Left ventricle myocardium inferior (tissue), 1 donor: Measurements from ENCODE around the gene ALDOA. TPM values are rescaled to one million over a fixed set of nuclear protein-coding genes. Genes with fewer than 3 reads are reported as not detected.

ENCODE experiments used
- DNase-seq: peaks from one replicate; pipeline ENCODE4 v3.0.0-alpha.2; 2020
- H3K27ac ChIP-seq: fragments of 200-600 bp; replicated peaks from 2 replicates; pipeline ENCODE4 v1.8.0; 2021
- H3K27me3 ChIP-seq: fragments of 200-600 bp; 2 replicates; pipeline ENCODE4 v1.8.0; 2021; ENCODE audit warnings: low read depth
- H3K36me3 ChIP-seq: fragments of 200-600 bp; 2 replicates; pipeline ENCODE4 v1.8.0; 2021
- H3K4me1 ChIP-seq: fragments of 200-600 bp; 2 replicates; pipeline ENCODE4 v1.8.0; 2021
- H3K4me3 ChIP-seq: fragments of 200-600 bp; 2 replicates; pipeline ENCODE4 v1.8.0; 2021; ENCODE audit warnings: mild to moderate bottlenecking, moderate library complexity
- H3K9me3 ChIP-seq: fragments of 200-600 bp; replicated peaks from 2 replicates; pipeline ENCODE4 v1.8.0; 2021
- intact Hi-C: fragments of 100-400 bp; cut with micrococcal nuclease; formaldehyde crosslinking; loops from one replicate; pipeline ENCODE4 v1.11.0; 2022
- total RNA-seq: library from RNA; stranded (reverse); fragmentation: NEBNext Ultra II Directional; extraction: Animal tissue kit (Norgen Biotek cat#: 25700); gene quantifications from one replicate; pipeline ENCODE4 v1.2.1, GENCODE V29; 2021
- TF ChIP-seq, protein P1 (sequence below): fragments of 200-600 bp; IDR thresholded peaks from 2 replicates; pipeline ENCODE4 v1.8.0; 2021; ENCODE audit warnings: antibody characterized with exemption, mild to moderate bottlenecking, borderline replicate concordance
- donor health status: DM: no; HTN: yes; CAD: no; lungs with severe emphysema.

ALDOA gene
- total RNA-seq, 1 donor from 2014 or later, result 3,337 TPM

DNA sequence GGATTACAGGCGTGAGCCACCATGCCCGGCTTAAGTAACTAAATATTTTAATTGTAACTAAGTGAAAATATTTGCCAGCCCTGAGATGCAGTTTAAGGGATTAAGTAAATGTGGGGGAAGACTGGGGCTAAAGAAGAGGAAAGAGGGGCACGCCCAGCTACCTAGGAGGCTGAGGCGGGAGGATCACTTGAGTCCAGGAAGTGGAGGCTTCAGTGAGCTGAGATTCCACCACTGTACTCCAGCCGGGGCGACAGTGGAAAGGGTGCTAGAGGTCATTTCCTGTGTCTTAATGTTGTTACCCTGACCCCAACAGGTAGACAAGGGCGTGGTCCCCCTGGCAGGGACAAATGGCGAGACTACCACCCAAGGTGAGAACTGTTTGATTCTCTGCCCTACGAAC lies 2.8 kb downstream of the ALDOA start:
- H3K4me3 ChIP-seq, result peak overlapping the region; percentile 93
- H3K36me3 ChIP-seq, result peaks cover 67% of the 10 kb centered on the region
- TF ChIP-seq, protein P1, sequence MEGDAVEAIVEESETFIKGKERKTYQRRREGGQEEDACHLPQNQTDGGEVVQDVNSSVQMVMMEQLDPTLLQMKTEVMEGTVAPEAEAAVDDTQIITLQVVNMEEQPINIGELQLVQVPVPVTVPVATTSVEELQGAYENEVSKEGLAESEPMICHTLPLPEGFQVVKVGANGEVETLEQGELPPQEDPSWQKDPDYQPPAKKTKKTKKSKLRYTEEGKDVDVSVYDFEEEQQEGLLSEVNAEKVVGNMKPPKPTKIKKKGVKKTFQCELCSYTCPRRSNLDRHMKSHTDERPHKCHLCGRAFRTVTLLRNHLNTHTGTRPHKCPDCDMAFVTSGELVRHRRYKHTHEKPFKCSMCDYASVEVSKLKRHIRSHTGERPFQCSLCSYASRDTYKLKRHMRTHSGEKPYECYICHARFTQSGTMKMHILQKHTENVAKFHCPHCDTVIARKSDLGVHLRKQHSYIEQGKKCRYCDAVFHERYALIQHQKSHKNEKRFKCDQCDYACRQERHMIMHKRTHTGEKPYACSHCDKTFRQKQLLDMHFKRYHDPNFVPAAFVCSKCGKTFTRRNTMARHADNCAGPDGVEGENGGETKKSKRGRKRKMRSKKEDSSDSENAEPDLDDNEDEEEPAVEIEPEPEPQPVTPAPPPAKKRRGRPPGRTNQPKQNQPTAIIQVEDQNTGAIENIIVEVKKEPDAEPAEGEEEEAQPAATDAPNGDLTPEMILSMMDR, result no peak
- H3K4me1 ChIP-seq, result peaks cover 81% of the 10 kb centered on the region
- DNase-seq, result no peak
- peak overlapping the region; percentile 100 for H3K27ac ChIP-seq
- no peaks in the 10 kb centered on the region for H3K9me3 ChIP-seq
- H3K27me3 ChIP-seq, result no peaks in the 10 kb centered on the region
- intact Hi-C loops, result no loop called here

GRCh38 chr16:30068750-30069610 lies 3.4 kb downstream of the ALDOA start:
- DNase-seq, result no peak
- peak overlapping the region; percentile 93 for H3K4me3 ChIP-seq
- H3K27ac ChIP-seq, result peak overlapping the region; percentile 100
- H3K27me3 ChIP-seq, result no peaks in the 10 kb centered on the region
- TF ChIP-seq, protein P1, result peak; percentile 50
- H3K4me1 ChIP-seq, result peaks cover 75% of the 10 kb centered on the region
- no peaks in the 10 kb centered on the region for H3K9me3 ChIP-seq
- H3K36me3 ChIP-seq, result peaks cover 73% of the 10 kb centered on the region
- intact Hi-C loops, result no loop called here

DNA sequence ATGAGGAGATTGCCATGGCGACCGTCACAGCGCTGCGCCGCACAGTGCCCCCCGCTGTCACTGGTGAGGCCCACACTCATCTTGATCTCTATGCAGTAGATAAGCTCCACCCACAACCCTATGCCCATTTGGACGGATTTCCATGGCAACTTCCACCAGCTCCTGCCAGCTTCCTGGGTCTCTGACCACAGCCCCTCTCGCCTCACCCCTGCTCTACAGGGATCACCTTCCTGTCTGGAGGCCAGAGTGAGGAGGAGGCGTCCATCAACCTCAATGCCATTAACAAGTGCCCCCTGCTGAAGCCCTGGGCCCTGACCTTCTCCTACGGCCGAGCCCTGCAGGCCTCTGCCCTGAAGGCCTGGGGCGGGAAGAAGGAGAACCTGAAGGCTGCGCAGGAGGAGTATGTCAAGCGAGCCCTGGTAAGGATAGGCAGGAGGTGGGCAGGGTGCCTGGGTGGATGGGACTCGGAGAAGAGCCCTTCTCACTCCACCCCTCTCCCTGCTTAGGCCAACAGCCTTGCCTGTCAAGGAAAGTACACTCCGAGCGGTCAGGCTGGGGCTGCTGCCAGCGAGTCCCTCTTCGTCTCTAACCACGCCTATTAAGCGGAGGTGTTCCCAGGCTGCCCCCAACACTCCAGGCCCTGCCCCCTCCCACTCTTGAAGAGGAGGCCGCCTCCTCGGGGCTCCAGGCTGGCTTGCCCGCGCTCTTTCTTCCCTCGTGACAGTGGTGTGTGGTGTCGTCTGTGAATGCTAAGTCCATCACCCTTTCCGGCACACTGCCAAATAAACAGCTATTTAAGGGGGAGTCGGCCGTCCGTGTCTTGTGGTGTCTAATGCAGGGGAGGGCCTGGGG lies 4.3 kb downstream of the ALDOA start:
- Histone ChIP-seq H3K4me3 (peak overlapping the region; percentile 93), H3K27ac (peak overlapping the region; percentile 100), H3K27me3 (no peaks in the 10 kb centered on the region), H3K36me3 (peaks cover 76% of the 10 kb centered on the region), H3K9me3 (no peaks in the 10 kb centered on the region), H3K4me1 (peaks cover 70% of the 10 kb centered on the region)
- DNase-seq, result peak; percentile 46
- TF ChIP-seq, protein P1, result no peak
- intact Hi-C loops, result no loop called here

DNA sequence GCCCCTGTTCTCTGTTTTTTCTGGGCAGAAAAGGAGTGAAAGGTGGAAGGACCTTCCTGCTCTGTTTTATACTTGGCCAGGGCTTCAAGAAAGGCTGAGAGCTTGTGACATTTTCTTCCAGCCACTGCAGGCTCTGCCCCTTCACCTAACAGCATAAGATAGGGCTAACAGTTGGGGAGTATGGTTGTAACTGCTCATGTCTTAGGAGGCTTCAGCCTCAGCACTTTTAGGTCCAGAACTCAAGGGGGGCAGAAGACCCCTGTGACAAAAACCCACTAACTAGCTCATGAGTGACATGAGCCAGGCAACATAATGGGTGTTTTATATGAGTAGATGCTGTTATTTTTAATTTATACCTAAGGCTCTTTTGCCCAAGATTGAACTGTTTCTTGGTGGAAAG lies 4.9 kb downstream of the ALDOA start:
- peaks cover 73% of the 10 kb centered on the region for H3K4me1 ChIP-seq
- H3K4me3 ChIP-seq, result peak overlapping the region; percentile 93
- intact Hi-C loops, result no loop called here
- peaks cover 76% of the 10 kb centered on the region for H3K36me3 ChIP-seq
- TF ChIP-seq, protein P1, result no peak
- H3K27ac ChIP-seq, result peak overlapping the region; percentile 100
- DNase-seq, result no peak
- no peaks in the 10 kb centered on the region for H3K9me3 ChIP-seq
- H3K27me3 ChIP-seq, result no peaks in the 10 kb centered on the region

DNA sequence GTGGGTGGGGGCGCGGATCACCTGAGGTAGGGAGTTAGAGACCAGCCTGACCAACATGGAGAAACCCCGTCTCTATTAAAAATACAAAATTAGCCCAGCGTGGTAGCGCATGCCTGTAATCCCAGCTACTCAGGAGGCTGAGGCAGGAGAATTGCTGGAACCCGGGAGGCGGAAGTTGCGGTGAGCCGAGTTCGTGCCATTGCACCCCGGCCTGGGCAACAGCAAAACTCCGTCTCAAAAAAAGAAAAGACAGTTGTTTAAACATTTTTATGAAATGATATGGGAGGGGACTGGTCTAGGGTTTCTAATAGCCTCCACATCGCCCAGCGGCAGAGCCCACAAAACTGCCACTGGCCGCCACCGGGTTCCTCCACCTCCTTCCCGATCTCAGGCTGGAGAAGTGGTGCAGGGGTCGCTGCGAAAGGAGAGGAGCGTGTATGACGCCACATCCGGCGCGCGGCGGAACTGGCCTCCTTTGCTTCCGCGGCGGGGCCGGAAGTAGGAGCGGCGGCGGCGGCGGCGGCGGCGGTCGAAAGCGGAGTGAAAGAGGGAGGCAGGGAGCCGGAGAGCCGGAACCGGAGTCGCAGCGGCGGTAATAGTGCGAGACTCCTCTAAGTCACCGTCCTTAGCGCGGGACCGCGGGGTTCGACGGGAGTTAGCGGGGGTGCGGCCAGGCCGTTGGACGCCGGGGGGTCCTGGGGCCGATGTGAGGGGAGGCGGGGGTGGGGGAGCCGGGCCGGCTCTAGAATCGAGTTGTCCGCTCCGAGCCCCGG lies 10.1 kb downstream of the ALDOA start, which contains the start of gene PPP4C:
Gene PPP4C (plus strand): TSS at position 492 of the 773 bp plus-strand sequence. CDS start 384 bp downstream, outside the sequence.
- peak within 1 kb of the TSS; percentile 100 for H3K4me3 ChIP-seq
- H3K9me3 ChIP-seq, result no peaks in the 10 kb centered on the region
- no peaks in the 10 kb centered on the region for H3K27me3 ChIP-seq
- intact Hi-C loops, result no loop called here
- H3K27ac ChIP-seq, result peak within 1 kb of the TSS; percentile 98
- DNase-seq, result peak; percentile 94
- peaks cover 69% of the 10 kb centered on the region for H3K36me3 ChIP-seq
- peaks cover 64% of the 10 kb centered on the region for H3K4me1 ChIP-seq
- TF ChIP-seq, protein P1, result peak; percentile 31
